ENCODE measurements around the gene USP36.

- TF ChIP-seq CTCF (IDR thresholded peaks at IDR 0.05) (no peak), POLR2A (IDR thresholded peaks at IDR 0.05) (no peak)
These were observed 17.1 kb downstream of the USP36 start for GRCh38 chr17:78823282-78824046.
